ENCODE results near the gene TUT7. TPM values are rescaled to one million over a fixed set of nuclear protein-coding genes. Genes with fewer than 3 reads are reported as not detected.

Gene TUT7, protein sequence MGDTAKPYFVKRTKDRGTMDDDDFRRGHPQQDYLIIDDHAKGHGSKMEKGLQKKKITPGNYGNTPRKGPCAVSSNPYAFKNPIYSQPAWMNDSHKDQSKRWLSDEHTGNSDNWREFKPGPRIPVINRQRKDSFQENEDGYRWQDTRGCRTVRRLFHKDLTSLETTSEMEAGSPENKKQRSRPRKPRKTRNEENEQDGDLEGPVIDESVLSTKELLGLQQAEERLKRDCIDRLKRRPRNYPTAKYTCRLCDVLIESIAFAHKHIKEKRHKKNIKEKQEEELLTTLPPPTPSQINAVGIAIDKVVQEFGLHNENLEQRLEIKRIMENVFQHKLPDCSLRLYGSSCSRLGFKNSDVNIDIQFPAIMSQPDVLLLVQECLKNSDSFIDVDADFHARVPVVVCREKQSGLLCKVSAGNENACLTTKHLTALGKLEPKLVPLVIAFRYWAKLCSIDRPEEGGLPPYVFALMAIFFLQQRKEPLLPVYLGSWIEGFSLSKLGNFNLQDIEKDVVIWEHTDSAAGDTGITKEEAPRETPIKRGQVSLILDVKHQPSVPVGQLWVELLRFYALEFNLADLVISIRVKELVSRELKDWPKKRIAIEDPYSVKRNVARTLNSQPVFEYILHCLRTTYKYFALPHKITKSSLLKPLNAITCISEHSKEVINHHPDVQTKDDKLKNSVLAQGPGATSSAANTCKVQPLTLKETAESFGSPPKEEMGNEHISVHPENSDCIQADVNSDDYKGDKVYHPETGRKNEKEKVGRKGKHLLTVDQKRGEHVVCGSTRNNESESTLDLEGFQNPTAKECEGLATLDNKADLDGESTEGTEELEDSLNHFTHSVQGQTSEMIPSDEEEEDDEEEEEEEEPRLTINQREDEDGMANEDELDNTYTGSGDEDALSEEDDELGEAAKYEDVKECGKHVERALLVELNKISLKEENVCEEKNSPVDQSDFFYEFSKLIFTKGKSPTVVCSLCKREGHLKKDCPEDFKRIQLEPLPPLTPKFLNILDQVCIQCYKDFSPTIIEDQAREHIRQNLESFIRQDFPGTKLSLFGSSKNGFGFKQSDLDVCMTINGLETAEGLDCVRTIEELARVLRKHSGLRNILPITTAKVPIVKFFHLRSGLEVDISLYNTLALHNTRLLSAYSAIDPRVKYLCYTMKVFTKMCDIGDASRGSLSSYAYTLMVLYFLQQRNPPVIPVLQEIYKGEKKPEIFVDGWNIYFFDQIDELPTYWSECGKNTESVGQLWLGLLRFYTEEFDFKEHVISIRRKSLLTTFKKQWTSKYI (N-terminal part only)
- total RNA-seq, result 50.7 and 58.3 TPM in 2 replicates

DNA sequence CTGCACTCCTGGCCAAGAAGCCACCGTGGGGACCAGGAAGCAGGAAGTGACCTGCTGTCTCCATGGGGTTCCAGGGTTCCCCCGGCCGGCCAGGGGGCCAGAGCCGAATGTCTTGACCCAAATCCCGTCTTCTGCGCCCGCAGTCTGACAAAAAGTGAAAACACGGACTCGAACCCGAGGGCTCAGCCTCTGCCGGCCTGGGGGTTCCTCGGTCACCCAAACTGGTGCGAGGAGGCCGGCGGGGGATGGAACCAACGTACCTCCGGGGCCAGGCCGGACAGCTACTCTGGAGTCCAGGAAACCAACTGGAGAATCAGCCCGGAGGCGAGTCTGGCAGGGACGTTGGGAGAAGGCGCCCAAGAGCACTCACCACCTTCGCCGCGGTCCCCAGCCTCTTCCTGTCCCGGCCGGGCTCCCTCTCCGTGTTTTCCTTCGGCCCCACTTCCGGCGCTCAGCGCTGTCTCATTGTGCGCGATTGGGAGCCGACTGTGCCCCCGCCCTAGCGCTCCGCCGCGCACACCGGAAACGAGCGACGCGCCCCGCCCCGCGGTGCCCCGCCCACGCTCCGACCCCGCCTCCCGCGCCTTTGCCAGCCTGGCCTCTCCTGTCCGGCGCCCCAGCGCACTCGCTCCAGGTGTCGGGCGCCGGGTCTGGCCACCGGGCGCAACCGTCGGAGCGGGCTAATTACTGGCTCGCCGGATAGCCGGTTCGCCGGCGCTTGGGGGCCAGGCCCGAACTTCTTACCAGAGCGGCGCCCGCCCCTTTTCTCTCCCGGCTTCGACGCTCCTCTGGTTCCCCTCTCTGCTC is at the start of gene TUT7:
TUT7 (minus strand) TSS at position 400 of the 807 bp plus-strand sequence. CDS start 1,211 bp downstream, outside the sequence.

DNA sequence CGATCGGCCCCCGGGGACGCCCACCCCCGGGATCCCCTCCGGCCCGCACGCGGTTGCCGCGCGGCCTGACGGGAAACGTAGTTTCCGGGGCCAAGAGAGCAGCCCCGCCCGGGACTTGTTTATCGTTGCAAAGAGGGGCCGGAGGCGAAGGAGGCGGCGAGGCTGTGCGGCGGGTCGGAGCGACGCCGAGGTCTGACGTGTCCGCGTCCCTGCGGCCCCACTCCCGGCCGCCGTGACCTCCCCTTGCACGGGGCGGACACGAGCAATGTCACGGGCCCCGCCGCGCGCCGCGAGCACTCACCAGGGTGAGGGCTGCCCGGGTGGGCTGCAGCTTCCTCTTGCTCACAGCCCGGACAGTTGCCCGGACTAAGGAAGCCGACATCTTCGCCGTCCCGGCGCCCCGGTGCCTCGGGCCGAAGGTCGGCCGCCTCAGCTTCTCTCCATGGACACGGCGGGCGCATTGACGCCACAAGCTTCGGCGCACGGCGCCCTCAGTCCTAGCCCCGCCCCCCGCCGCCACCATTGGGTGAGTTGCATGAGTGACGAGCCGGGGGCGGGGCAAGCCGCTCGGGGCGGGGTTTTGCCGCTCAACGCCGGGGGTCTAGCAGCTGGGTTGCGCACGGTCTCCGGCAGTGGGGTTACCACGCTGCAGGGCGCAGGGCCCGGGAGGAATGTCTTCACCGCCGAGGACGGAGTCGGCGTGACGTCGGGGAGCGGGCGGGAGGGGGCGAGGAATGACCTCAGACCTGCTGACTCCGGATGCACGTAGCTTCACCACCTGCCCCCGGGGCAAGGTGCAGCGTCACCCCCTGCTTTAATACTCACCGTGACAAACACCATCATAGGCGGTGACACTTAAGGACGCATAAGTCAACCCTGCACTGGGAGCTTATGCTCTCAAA is 71.9 kb downstream of the TUT7 start, which contains the start of gene ISCA1:
ISCA1 (minus strand) TSS at position 462 of the 902 bp plus-strand sequence; CDS start at position 382, 80 bp downstream.

DNA sequence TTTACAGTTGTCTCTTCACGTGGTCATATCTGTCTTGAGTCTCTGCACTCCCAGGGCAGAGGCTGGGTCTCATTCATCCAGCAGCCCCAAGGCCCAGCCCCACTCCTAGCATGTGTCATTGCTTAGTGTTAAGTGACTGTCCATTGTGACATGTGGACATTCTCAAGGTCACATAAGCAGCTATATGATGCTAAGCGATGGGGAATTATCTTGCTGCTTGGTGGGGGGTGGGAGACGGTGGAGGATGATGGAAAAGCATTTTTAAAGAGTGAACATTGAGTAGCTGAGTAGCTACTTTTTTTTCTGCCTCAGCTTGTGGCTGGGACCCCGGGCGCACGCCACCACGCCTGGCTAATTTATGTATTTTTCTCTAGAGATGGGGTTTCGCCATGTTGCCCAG is 94.7 kb downstream of the TUT7 start, which contains the start of gene C9orf153:
C9orf153 (minus strand) TSS at position 101 of the 400 bp plus-strand sequence. CDS start 30,054 bp downstream, outside the sequence.

Small RNA genes within 50 kb of the gene (small RNA-seq; reads per million reads assigned to genes)
- not detected for gene RN7SKP264

Other genes with a start within 250 kb of the TUT7 start
- gene C9orf153, start 94.8 kb downstream of the TUT7 start, total RNA-seq, result 0.32 and 0.91 TPM in 2 replicates
- 35.5 and 37.0 TPM in 2 replicates for gene ISCA1, start 71.9 kb downstream of the TUT7 start, total RNA-seq